K562 (cell line): ENCODE measurements around the gene GATM. TPM values are rescaled to one million over a fixed set of nuclear protein-coding genes. Genes with fewer than 3 reads are reported as not detected.

Experiments used
- NCOA4 ChIP-seq: fragments of 450-650 bp; IDR thresholded peaks from 2 replicates; pipeline ENCODE4 v1.6.1; 2018; ENCODE audit warnings: mild to moderate bottlenecking; ENCODE audit not compliant: partially characterized antibody
- PHTF2 ChIP-seq: fragments of 250-450 bp; sonication (Bioruptor Pico); IDR thresholded peaks from 2 replicates; pipeline ENCODE4 v1.5.0; 2021; ENCODE audit warnings: mild to moderate bottlenecking
- SMARCA5 ChIP-seq: fragments of 450-650 bp; IDR thresholded peaks from 2 replicates; pipeline ENCODE4 v1.6.1; 2016
- XRCC4 ChIP-seq: IDR thresholded peaks from one replicate; pipeline ENCODE4 v1.6.1; 2011; ENCODE audit not compliant: insufficient read depth, insufficient read length; ENCODE audit errors: extremely low read depth
- ZBTB17 ChIP-seq: fragments of 450-650 bp; formaldehyde crosslinking; IDR thresholded peaks from 2 replicates; pipeline ENCODE4 v1.4.0; 2020; ENCODE audit warnings: mild to moderate bottlenecking
- ZNF717 ChIP-seq: fragments of 250-450 bp; sonication (Bioruptor Pico); IDR thresholded peaks from 2 replicates; pipeline ENCODE4 v1.5.0; 2021
- polyA plus RNA-seq, 8 experiments: library from polyadenylated mRNA; depleted of rRNA in 4 of 8; stranded (reverse) in 5 of 8; unstranded in 3 of 8; fragments of >200 nt; fragmentation: Nextera tagmentation in 2 of 8; fragmentation: Illumina TruSeq in 1 of 8; extraction: Ambion mirVana in 2 of 8; extraction: Trizol in 1 of 8; gene quantifications; 2 replicates each; pipeline versions ENCODE4 v1.2.1 to v1.2.3, GENCODE V29; 2011 to 2014; ENCODE audit warnings: inconsistent platforms in 1 of 8, missing spikeins in 1 of 8
- total RNA-seq, 7 experiments: library from RNA; depleted of rRNA in 6 of 7; stranded (reverse); fragments of >200 nt in 6 of 7; fragmentation: Illumina TruSeq in 2 of 7; extraction: Trizol in 2 of 7; gene quantifications; 2 replicates each; pipeline versions ENCODE4 v1.2.1 to v1.2.3, GENCODE V29; 2011 to 2021; ENCODE audit warnings: low replicate concordance in 1 of 7
- TF ChIP-seq, protein P1 (sequence below), 2 experiments: fragments of 450-650 bp in 1 of 2; sonication (generic) in 1 of 2; formaldehyde crosslinking in 1 of 2; IDR thresholded peaks; 2 replicates each; pipeline versions ENCODE4 v1.7.1 to v1.9.0; 2016 to 2022; ENCODE audit warnings: inconsistent platforms in 1 of 2, mild to moderate bottlenecking in 1 of 2, missing genetic modification reagents in 1 of 2

GATM gene
- total and polyA plus RNA-seq, 9 of the 15 experiments (the other 6 are each of a cell fraction or from before 2014, with no cell fraction given) = 0.11 to 1.1 (median 0.65) TPM

DNA sequence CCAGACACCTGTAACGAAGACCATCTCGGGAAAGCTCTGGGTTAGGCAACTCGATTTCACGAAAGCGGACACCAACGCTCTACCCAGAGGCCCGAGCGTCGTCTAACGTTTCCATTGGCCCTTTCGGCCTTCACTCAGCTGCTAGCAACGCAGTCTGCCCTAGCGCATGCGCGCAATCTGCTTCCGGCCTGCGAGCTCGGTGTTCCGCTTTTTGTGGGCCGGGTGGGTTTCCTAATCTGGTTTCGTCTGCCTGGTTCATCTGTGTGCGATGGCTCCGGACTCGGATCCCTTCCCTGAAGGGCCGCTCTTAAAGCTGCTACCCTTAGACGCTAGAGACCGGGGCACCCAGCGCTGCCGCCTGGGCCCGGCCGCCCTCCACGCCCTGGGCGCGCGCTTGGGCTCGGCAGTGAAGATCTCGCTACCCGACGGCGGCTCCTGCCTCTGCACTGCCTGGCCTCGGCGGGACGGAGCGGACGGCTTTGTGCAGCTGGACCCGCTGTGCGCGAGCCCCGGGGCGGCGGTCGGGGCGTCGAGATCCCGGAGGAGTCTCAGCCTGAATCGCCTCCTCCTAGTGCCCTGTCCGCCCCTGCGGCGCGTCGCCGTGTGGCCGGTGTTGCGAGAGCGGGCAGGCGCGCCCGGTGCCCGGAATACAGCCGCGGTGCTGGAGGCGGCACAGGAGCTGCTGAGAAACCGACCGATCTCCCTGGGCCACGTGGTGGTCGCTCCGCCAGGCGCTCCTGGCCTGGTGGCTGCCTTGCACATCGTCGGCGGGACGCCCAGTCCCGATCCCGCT is 24.0 kb upstream of the GATM start (continued):
- TF ChIP-seq, protein P1, sequence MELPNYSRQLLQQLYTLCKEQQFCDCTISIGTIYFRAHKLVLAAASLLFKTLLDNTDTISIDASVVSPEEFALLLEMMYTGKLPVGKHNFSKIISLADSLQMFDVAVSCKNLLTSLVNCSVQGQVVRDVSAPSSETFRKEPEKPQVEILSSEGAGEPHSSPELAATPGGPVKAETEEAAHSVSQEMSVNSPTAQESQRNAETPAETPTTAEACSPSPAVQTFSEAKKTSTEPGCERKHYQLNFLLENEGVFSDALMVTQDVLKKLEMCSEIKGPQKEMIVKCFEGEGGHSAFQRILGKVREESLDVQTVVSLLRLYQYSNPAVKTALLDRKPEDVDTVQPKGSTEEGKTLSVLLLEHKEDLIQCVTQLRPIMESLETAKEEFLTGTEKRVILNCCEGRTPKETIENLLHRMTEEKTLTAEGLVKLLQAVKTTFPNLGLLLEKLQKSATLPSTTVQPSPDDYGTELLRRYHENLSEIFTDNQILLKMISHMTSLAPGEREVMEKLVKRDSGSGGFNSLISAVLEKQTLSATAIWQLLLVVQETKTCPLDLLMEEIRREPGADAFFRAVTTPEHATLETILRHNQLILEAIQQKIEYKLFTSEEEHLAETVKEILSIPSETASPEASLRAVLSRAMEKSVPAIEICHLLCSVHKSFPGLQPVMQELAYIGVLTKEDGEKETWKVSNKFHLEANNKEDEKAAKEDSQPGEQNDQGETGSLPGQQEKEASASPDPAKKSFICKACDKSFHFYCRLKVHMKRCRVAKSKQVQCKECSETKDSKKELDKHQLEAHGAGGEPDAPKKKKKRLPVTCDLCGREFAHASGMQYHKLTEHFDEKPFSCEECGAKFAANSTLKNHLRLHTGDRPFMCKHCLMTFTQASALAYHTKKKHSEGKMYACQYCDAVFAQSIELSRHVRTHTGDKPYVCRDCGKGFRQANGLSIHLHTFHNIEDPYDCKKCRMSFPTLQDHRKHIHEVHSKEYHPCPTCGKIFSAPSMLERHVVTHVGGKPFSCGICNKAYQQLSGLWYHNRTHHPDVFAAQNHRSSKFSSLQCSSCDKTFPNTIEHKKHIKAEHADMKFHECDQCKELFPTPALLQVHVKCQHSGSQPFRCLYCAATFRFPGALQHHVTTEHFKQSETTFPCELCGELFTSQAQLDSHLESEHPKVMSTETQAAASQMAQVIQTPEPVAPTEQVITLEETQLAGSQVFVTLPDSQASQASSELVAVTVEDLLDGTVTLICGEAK (IDR thresholded peaks at IDR 0.05) = peak; percentile 94
- TF ChIP-seq, protein P1 (CRISPR knock-in tag; IDR thresholded peaks at IDR 0.05) = no peak
- TF ChIP-seq XRCC4 (no peak), ZBTB17 (CRISPR knock-in tag) (peak; percentile 90), SMARCA5 (no peak), ZNF717 (CRISPR knock-in tag) (no peak), PHTF2 (CRISPR knock-in tag) (no peak), NCOA4 (no peak)
